HG03175 (cell line): ENCODE measurements around the gene DNAAF1.
"Not testable (repeated sequence)": the region's sequence is repeated elsewhere in the genome, so short reads cannot be mapped to it uniquely, and the experiment has no call there.

Experiments used
- ATAC-seq: cut with Tn5 transposase; IDR thresholded peaks from one replicate; pipeline ENCODE4 v1.9.1; 2021; ENCODE audit warnings: mild to moderate bottlenecking, moderate library complexity; ENCODE audit not compliant: unreplicated experiment

DNAAF1 gene

DNA sequence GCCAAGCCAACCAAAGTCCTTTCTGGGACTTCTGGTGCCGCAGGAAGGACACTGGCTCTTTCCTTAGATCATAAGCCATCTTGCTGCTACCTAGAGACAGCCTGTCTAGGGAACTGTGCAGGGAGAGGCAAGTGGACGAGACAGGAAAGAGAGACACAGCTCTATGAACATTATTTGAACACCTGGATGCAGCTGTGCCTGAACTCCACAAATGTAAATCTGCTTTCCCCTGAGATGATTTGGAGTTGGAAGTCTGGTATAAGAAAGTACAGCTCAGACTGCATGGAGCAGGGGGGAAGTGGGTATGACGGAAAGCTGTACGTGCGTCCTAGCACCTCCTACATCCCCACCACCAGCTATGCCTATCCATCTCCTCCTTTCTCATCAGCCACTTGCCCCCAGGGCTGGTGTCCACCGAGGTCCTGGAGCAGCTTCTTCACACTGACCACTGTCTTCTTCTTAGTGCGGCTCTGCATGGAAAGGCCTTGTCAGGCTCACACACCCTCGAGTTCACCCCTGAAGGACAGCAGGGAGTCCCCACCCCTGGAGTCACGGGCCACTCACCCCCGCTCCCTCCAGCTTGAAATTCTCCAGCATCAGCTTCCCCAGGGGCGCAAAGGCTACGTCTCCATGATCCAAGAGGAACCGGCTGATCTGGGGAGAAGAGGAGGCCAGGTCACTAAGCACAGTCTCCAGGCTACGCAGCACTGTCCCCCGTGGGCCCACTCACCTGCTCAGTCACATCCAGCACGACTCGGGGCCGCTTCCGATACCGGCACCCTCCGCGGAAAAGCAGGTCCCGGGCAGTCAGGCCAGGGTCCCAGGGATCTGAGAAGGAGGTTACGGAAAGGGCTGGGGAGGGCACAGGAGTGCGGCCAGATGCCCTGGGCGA lies 37.8 kb downstream of the DNAAF1 start:
- no peak for ATAC-seq

GRCh38 chr16:84183572-84183875 lies 38.4 kb downstream of the DNAAF1 start:
- ATAC-seq, result no peak

DNA sequence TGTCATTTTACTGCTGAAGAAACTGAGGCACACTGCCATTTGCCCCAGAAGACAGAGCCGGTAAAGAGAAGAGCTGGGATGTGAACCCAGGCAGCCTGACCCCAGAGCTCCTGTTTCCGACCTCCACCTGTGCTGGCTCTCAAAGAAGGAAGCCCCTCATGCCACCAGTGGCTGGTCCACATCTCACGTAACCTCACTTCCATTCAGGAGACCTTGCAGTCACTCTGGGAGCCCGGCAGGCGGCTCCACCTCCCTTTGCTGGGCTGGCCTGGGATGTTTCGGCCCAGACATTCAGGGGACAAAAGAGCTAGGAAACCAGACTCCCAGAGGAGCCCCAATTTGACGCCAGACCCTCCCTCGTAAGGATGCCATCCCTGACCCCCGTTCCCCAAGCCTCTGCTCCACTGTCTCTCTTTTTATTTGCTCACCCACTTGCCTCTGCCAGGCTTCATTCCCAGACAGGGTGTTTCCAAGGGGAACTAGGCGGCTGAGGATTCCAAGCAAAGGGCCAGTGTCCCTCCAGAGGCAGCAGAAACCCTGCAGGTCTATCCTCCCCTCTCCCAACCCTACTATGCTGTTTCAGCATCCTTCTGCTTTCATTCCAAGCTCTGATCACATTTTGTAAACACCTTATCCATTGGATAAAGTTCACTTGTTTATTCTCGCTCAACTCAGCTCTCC lies 38.9 kb downstream of the DNAAF1 start:
- ATAC-seq, result no peak

GRCh38 chr16:84184775-84185174 lies 39.7 kb downstream of the DNAAF1 start:
- no peak for ATAC-seq

- ATAC-seq, result peak; percentile 96
Observed at GRCh38 chr16:84186685-84187437, 41.8 kb downstream of the DNAAF1 start, which contains the start of gene TAF1C. Gene TAF1C, minus strand, starts transcription at chr16:84187057. Its CDS starts 2,069 bp downstream, at chr16:84184988.

DNA sequence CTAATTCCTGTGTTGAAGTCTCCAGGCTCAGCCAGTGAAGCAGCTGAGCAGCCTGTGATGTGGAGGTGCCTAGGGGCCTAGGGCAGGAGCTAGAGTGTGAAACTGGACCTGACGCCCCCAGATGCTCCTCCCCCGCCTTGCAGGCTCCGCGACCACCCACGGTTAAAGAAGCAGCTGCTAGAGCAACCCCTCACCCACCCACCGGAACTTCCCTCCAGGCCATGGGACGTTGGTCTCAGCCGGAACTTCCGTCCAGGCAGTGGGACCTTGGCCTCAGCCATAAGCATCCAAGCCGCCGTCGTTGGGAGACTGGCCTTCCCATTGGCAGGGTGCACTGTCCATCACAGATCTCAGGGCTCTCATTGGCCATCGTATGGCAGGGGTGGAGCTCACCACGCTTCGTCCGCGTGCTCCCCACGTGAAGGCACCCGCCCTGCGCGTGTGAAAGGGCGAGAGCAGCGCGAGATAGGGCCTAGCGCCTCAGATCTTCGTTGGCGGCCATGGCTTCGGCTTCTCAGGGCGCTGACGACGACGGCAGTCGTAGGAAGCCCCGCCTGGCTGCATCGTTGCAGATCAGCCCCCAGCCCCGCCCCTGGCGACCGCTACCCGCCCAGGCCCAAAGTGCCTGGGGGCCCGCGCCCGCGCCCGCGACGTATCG lies 45.8 kb downstream of the DNAAF1 start, which contains the start of gene ADAD2:
Gene ADAD2 (plus strand): TSS at position 427 of the 658 bp plus-strand sequence. CDS start 74 bp downstream, at position 501.
- ATAC-seq, result no peak

DNA sequence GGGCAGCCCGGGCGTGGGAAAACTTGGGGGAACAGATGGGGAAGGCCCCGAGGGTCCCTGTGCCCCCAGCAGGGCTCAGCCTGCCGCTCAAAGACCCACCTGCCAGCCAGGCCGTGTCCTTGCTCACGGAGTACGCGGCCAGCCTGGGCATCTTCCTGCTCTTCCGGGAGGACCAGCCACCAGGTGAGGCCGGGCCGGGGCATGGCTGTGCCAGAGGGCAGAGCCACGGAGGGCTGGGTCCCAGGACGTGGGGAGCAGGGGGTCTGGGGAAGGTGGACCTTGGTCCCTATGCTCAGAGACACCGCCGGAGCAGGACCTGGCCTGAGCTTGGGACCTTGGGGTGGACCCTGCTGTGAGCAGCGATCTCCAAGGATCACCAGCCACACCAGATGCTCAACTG lies 46.4 kb downstream of the DNAAF1 start:
- no peak for ATAC-seq

DNA sequence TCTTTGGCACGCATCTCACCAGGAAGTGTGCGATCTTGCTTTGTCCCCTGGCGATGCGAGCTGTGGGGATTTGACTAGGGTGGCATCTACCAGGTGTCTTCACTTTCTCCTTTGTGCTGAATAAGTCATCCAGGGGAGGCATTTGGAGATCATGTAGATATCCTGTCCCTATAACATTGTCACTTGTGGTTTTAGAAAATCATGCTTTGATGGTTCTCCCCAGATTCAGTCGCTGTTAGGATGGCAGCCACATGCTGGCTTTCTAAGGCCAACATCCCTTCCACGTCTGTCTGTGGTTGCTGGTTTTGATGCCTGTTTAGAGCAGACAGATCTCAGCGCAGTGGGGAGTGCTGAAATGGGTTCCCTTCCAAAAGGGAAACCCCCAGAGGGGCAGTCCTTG lies 48.4 kb downstream of the DNAAF1 start:
- no peak for ATAC-seq

- ATAC-seq, result no peak
Observed at GRCh38 chr16:84194018-84194417, 48.9 kb downstream of the DNAAF1 start.

- ATAC-seq, result peak; percentile 65
Observed at GRCh38 chr16:84194470-84195200, 49.5 kb downstream of the DNAAF1 start.

GRCh38 chr16:84195201-84196093 lies 50.3 kb downstream of the DNAAF1 start:
- ATAC-seq, result no peak

- ATAC-seq, result no peak
Observed at GRCh38 chr16:84196101-84196500, 51.0 kb downstream of the DNAAF1 start.

DNA sequence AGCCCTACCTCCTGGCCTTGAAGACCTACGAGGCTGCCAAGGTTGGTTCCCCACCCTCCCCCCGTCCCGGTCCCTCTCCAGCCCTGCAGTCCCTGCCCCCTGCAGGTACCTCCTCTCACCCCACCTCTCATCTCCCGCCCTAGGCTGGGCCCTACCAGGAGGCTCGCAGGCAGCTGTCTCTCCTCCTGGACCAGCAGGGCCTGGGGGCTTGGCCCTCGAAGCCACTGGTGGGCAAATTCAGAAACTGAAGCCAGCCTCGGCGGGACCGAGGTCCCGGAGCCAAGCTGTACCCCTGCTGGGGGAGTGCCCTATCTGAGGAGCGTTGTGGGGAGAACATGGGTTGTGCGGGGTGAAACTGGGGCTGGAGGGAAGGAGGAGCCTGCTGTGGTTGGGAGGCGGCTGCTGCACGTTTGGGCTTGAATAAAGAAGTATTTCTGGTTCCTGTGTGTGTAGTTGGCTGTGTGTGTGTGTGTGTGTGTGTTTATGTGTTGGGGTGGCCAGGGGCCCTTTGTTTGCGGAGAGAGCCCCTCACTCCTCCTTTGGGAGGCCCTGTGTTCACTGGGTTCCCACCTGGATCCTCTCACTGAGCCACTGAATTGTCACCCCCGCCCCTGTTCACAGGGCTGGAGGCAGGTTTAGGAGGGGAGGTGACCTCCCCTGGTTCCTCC lies 51.8 kb downstream of the DNAAF1 start:
- ATAC-seq, result no peak

DNA sequence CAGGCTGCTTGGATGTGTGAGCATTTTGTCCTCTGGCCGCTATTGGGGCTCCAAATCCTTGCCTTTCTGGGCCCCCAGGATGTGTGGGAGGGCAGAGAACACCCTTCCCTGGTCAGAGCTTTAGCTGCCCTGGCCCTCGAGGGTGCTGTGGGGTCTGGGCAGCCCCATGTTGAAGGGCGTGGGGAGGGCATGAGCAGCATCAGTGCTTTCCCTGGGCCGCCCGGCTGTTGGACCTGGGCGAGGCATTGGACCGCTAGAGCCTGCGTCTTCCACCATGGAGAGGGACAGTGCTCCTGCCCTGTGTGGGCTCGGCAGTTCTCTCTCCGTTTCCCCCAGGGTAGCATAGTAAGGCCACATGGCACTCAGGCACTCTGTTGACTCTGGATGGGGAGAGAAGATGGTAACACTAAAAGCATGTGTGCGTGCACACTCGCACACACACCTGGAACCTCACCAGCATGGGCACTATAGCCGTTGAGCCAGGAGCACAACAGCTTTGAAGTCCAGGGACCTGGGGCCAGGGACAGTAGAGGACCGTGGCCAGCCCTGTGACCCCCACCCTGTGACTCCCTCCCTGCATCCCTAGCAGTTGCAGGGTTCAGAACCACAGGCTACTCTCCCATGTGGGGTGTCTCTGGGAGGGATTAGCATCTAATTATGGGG lies 52.5 kb downstream of the DNAAF1 start:
- no peak for ATAC-seq

DNA sequence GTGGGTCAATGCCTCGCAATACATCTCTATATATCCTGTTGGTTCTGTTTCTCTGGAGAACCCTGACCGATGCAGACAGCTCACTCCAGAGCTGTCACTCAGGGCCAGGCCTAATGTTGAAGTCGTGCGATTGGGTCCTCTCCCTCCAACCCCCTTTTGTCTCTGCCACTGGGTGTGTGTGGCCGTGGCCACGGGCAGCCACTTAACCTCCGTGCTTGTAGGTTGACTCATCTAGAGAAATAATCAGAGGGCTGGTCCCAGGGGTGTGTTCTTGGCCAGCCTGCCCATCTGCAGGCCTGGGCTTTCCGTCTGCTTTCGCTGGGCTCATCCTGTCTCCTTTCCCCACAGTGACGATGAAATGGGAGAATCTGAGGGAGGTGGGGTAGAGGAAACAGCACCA lies 53.3 kb downstream of the DNAAF1 start:
- no peak for ATAC-seq

DNA sequence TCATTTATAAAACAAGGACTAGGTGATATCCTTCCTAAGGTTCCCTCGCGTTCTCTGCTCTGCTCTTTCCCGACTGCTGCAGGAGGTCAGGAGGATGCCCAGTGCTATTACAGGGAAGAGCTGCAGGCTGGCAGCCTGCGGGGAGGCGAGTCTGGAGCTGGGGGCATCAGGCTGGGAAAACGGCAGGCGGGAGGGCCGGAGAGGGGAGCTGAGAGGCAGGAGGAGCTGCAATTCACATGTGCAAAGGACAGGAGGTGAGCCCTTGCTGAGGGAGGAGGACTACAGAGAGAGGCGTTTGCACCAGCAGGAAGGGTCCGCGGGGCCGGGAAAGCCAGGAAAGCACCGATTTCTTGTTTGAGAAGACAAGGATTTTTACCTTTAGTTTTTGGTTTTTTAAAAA lies 54.0 kb downstream of the DNAAF1 start:
- no peak for ATAC-seq

DNA sequence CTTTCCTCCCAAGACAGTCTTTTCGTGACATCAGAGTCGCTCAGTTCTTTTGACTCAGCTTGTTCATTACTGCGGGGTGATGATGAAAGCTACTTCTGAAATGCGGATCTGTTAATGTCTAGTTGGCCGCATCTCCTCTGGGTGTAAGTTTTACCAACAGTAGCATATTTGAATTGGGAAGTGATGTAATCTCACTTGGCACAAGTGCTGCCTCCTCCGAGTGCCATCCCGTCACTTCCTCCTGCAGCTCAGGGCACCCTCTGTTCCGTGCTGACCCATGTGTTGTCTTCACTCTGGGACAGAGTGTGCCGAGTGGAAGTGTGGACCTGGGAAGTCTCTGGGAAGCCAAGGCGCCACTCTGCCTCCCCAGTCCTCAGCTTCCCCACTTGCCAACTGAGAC lies 54.8 kb downstream of the DNAAF1 start:
- no peak for ATAC-seq

DNA sequence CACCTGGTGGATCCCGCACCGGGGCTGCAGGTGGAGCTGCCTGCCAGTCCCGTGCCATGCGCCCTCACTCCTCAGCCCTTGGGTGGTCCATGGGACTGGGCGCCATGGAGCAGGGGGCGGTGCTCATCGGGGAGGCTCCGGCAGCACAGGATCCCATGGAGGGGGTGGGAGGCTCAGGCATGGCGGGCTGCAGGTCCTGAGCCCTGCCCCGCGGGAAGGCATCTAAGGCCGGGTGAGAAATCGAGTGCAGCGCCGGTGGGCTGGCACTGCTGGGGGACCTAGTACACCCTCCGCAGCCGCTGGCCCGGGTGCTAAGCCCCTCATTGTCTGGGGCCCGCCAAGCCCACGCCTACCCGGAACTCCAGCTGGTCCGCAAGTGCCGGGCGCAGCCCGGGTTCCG lies 59.4 kb downstream of the DNAAF1 start:
- not testable (repeated sequence) for ATAC-seq
